Liver (tissue), 3 donors: ENCODE results near the gene TSHZ2.

ENCODE experiments used
- CTCF ChIP-seq: fragments of 150-350 bp; IDR thresholded peaks from 2 replicates; pipeline ENCODE4 v1.5.1; 2017; ENCODE audit warnings: improper control_type of control experiment, low read depth, low read length; ENCODE audit not compliant: missing input control
- EGR1 ChIP-seq, 2 donors: IDR thresholded peaks; 2 replicates each; pipeline ENCODE4 v1.6.1; 2016 to 2018; ENCODE audit warnings: antibody characterized with exemption in 2 of 2, low read depth in 2 of 2
- FOXA1 ChIP-seq: IDR thresholded peaks from 2 replicates; pipeline ENCODE4 v1.6.1; 2016; ENCODE audit warnings: antibody characterized with exemption
- JUND ChIP-seq, 2 donors: IDR thresholded peaks; 2 replicates each; pipeline ENCODE4 v1.6.1; 2016; ENCODE audit warnings: antibody characterized with exemption in 2 of 2
- MAX ChIP-seq: IDR thresholded peaks from 2 replicates; pipeline ENCODE4 v1.6.1; 2016; ENCODE audit warnings: antibody characterized with exemption
- NR2F2 ChIP-seq: IDR thresholded peaks from 2 replicates; pipeline ENCODE4 v1.6.1; 2016; ENCODE audit warnings: antibody characterized with exemption
- RAD21 ChIP-seq, 2 donors: IDR thresholded peaks; 2 replicates each; pipeline ENCODE4 v1.6.1; 2016; ENCODE audit warnings: antibody characterized with exemption in 2 of 2, mild to moderate bottlenecking in 2 of 2
- REST ChIP-seq: IDR thresholded peaks from 2 replicates; pipeline ENCODE4 v1.6.1; 2016; ENCODE audit warnings: antibody characterized with exemption, mild to moderate bottlenecking
- RXRA ChIP-seq, 2 donors: IDR thresholded peaks; 2 replicates each; pipeline ENCODE4 v1.6.1; 2017 to 2018; ENCODE audit warnings: antibody characterized with exemption in 2 of 2, mild to moderate bottlenecking in 1 of 2
- TAF1 ChIP-seq: conservative IDR thresholded peaks from 2 replicates; pipeline ENCODE4 v1.6.1; 2016; ENCODE audit warnings: antibody characterized with exemption, mild to moderate bottlenecking
- YY1 ChIP-seq: IDR thresholded peaks from 2 replicates; pipeline ENCODE4 v1.6.1; 2016; ENCODE audit warnings: antibody characterized with exemption, mild to moderate bottlenecking
- donor health status: healthy.
- donor health status: healthy.

GRCh38 chr20:53530440-53530839, 558.3 kb downstream of the TSHZ2 start:
- no peak for TF ChIP-seq CTCF
- no peak for TF ChIP-seq TAF1
- TF ChIP-seq REST = no peak
- no peak for TF ChIP-seq FOXA1
- no peak for TF ChIP-seq YY1
- no peak for TF ChIP-seq RAD21 (IDR thresholded peaks at IDR 0.05)
- TF ChIP-seq MAX = no peak
- no peak for TF ChIP-seq NR2F2
- no peak for TF ChIP-seq RXRA (IDR thresholded peaks at IDR 0.05)
- no peak for TF ChIP-seq EGR1 (IDR thresholded peaks at IDR 0.05; ENCODE audit: low read depth in 2 of 2)
- no peak for TF ChIP-seq JUND (IDR thresholded peaks at IDR 0.05)
